Lung (tissue), 12 donors: ENCODE data around the gene MRTFA. TPM values are rescaled to one million over a fixed set of nuclear protein-coding genes. Genes with fewer than 3 reads are reported as not detected.

Experiments used
- ATAC-seq: fragments of 200-7000 bp; cut with Tn5 transposase; one replicate; pipeline ENCODE4 v1.9.1; 2020; ENCODE audit warnings: moderate number of reproducible peaks; ENCODE audit not compliant: insufficient read depth, low FRiP score
- DNase-seq, 3 donors: peaks; one replicate each; pipeline ENCODE4 v3.0.0-alpha.2; 2013 to 2017
- H3K27ac ChIP-seq, 2 donors: one replicate each; pipeline ENCODE4 v1.5.1; 2013; ENCODE audit warnings: mild to moderate bottlenecking in 2 of 2, moderate library complexity in 2 of 2, control low read depth in 1 of 2, inconsistent platforms in 1 of 2, low read depth in 1 of 2, low read length in 1 of 2
- H3K27me3 ChIP-seq, 3 donors: one replicate each; pipeline ENCODE4 v1.5.1; 2013; ENCODE audit warnings: low read length in 2 of 3; ENCODE audit not compliant: control insufficient read depth in 3 of 3, insufficient read depth in 3 of 3
- H3K36me3 ChIP-seq, 4 donors: one replicate each; pipeline ENCODE4 v1.5.1; 2013; ENCODE audit warnings: low read length in 4 of 4, mild to moderate bottlenecking in 1 of 4, moderate library complexity in 1 of 4; ENCODE audit not compliant: control insufficient read depth in 4 of 4, insufficient read depth in 4 of 4
- H3K4me1 ChIP-seq, 5 donors: one replicate each; pipeline ENCODE4 v1.5.1; 2013; ENCODE audit warnings: low read length in 5 of 5, mild to moderate bottlenecking in 2 of 5, moderate library complexity in 1 of 5; ENCODE audit not compliant: control insufficient read depth in 5 of 5, insufficient read depth in 5 of 5
- H3K4me3 ChIP-seq: one replicate; pipeline ENCODE4 v1.5.1; 2013; ENCODE audit warnings: mild to moderate bottlenecking, control low read depth, moderate library complexity
- H3K9ac ChIP-seq, 2 donors: one replicate each; pipeline ENCODE4 v1.5.1; 2013; ENCODE audit warnings: low read length in 2 of 2, control low read depth in 1 of 2; ENCODE audit not compliant: insufficient read depth in 1 of 2
- H3K9me3 ChIP-seq, 4 donors: one replicate each; pipeline ENCODE4 v1.5.1; 2013; ENCODE audit warnings: low read length in 3 of 4, mild to moderate bottlenecking in 1 of 4, moderate library complexity in 1 of 4; ENCODE audit not compliant: control insufficient read depth in 4 of 4, insufficient read depth in 3 of 4
- WGBS, 2 donors: extraction: QIAGEN DNeasy Blood & Tissue Kit; methylation state at CpG; one replicate each; pipeline ENCODE4 v1.1.7; 2013; 5-methylcytosine and 5-hydroxymethylcytosine counted together
- polyA plus RNA-seq, 2 donors: library from polyadenylated mRNA; stranded (reverse); fragments of 200-250 nt; gene quantifications; one replicate each; pipeline ENCODE4 v1.2.1, GENCODE V29; 2013
- total RNA-seq, 2 donors: library from RNA; depleted of rRNA in 1 of 2; stranded (reverse); fragments of >200 nt in 1 of 2; gene quantifications; one replicate each; pipeline ENCODE4 v1.2.1, GENCODE V29; 2014 to 2021
- TF ChIP-seq, protein P1 (sequence below): IDR thresholded peaks from 2 replicates; pipeline ENCODE4 v1.5.1; 2012; ENCODE audit warnings: mild to moderate bottlenecking; ENCODE audit errors: control extremely low read depth, extremely low read depth
- donor health status: control.
- donor health status: control.
- donor health status: Bipolar disorder and iron deficiency.
- donor health status: healthy.
- donor health status: DM: yes; HTN: yes; CAD: no.

The MRTFA gene
- total and polyA plus RNA-seq, 4 donors = 26.3 to 64.0 (median 40.1) TPM

GRCh38 chr22:40522141-40522540 is 114.4 kb downstream of the MRTFA start:
- TF ChIP-seq, protein P1, sequence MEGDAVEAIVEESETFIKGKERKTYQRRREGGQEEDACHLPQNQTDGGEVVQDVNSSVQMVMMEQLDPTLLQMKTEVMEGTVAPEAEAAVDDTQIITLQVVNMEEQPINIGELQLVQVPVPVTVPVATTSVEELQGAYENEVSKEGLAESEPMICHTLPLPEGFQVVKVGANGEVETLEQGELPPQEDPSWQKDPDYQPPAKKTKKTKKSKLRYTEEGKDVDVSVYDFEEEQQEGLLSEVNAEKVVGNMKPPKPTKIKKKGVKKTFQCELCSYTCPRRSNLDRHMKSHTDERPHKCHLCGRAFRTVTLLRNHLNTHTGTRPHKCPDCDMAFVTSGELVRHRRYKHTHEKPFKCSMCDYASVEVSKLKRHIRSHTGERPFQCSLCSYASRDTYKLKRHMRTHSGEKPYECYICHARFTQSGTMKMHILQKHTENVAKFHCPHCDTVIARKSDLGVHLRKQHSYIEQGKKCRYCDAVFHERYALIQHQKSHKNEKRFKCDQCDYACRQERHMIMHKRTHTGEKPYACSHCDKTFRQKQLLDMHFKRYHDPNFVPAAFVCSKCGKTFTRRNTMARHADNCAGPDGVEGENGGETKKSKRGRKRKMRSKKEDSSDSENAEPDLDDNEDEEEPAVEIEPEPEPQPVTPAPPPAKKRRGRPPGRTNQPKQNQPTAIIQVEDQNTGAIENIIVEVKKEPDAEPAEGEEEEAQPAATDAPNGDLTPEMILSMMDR = no peak
- 95% methylated on average over 2 of the region's 2 CpGs for WGBS, 2 donors
- Histone ChIP-seq H3K27me3 (no peaks in the 10 kb centered on the region), H3K4me1 (peaks cover 0 to 10% (median 2%) of the 10 kb centered on the region in 5 donors), H3K36me3 (peaks cover 0 to 6% (median 0%) of the 10 kb centered on the region in 4 donors), H3K27ac (no peak overlapping the region), H3K9me3 (no peaks in the 10 kb centered on the region), H3K9ac (no peak overlapping the region), H3K4me3 (no peak overlapping the region)
- DNase-seq (no peak), ATAC-seq (no peak)

- Histone ChIP-seq H3K27ac (no peak overlapping the region), H3K4me1 (peaks cover 0 to 10% (median 2%) of the 10 kb centered on the region in 5 donors), H3K9me3 (no peaks in the 10 kb centered on the region), H3K4me3 (no peak overlapping the region), H3K9ac (no peak overlapping the region), H3K27me3 (no peaks in the 10 kb centered on the region), H3K36me3 (peaks cover 0 to 6% (median 0%) of the 10 kb centered on the region in 4 donors)
- WGBS, 2 donors = 60 to 91% methylated on average over 1 of the region's 1 CpG
- ATAC-seq (no peak), DNase-seq (no peak)
- TF ChIP-seq, protein P1 = no peak
These were observed 115.5 kb downstream of the MRTFA start for GRCh38 chr22:40521046-40521445.

DNA sequence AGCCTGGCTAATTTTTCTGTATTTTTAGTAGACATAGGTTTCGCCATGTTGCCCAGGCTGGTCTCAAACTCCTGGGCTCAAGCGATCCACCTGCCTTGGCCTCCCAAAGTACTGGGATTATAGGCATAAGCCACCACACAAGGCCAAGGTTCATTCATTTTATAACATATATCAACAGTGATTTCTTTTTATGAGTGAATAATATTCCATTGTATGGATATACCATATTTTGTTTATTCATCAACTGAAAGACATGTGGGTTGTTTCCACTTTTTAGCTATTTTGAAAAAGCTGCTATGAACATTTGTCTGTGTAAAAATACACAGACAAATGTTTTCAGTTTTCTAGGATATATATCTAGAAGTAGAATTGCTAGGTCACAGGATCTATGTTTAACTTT is 116.0 kb downstream of the MRTFA start:
- peaks cover 0 to 10% (median 0%) of the 10 kb centered on the region in 5 donors for H3K4me1 ChIP-seq
- no peaks in the 10 kb centered on the region for H3K9me3 ChIP-seq
- no peak overlapping the region for H3K27ac ChIP-seq
- no peak for DNase-seq
- no peak for ATAC-seq
- TF ChIP-seq, protein P1 = no peak
- H3K4me3 ChIP-seq = no peak overlapping the region
- H3K36me3 ChIP-seq = peaks cover 0 to 6% (median 0%) of the 10 kb centered on the region in 4 donors
- 95 to 100% methylated on average over 2 of the region's 2 CpGs for WGBS, 2 donors
- H3K9ac ChIP-seq = no peak overlapping the region
- H3K27me3 ChIP-seq = no peaks in the 10 kb centered on the region

DNA sequence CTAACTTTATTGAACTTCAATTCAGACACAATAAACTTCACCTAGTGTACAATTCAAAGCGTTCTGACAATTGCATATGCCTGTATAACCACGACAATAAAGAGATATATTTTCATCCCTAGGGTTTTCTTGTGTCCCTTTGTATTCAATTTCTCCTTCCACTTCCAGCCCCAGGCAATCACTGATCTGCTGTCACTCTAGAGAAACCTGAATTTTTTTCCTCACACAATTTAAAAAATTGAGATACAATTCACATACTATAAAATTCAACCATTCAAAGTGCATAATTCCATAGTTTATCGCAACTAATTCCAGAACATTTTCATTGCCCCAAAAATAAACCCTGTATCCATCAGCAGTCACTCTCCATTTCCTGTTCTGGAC is 116.6 kb downstream of the MRTFA start:
- H3K36me3 ChIP-seq = peaks cover 0 to 6% (median 0%) of the 10 kb centered on the region in 4 donors
- no peak overlapping the region for H3K27ac ChIP-seq
- TF ChIP-seq, protein P1 = no peak
- 84 to 95% methylated on average over 3 of the region's 3 CpGs for WGBS, 2 donors
- no peaks in the 10 kb centered on the region for H3K27me3 ChIP-seq
- no peak for ATAC-seq
- no peak for DNase-seq
- no peak overlapping the region for H3K9ac ChIP-seq
- peaks cover 0 to 10% (median 0%) of the 10 kb centered on the region in 5 donors for H3K4me1 ChIP-seq
- H3K4me3 ChIP-seq = no peak overlapping the region
- no peaks in the 10 kb centered on the region for H3K9me3 ChIP-seq
